Gastroesophageal sphincter (tissue), 4 donors: ENCODE results near the gene OR8B12. TPM values are rescaled to one million over a fixed set of nuclear protein-coding genes. Genes with fewer than 3 reads are reported as not detected.

Source experiments
- ATAC-seq: fragments of 150-250 bp; one replicate; pipeline ENCODE4 v1.9.1; 2016; ENCODE audit warnings: mild to moderate bottlenecking, moderate library complexity
- H3K27ac ChIP-seq, 4 donors: fragments of 200-600 bp; sonication (generic) in 3 of 4; 1 replicate in 3 of 4; 2 replicates in 1 of 4; pipeline ENCODE4 v1.5.1; 2016 to 2019
- H3K27me3 ChIP-seq: fragments of 200-600 bp; sonication (generic); one replicate; pipeline ENCODE4 v1.5.1; 2019
- H3K36me3 ChIP-seq, 2 donors: fragments of 200-600 bp; sonication (generic); one replicate each; pipeline ENCODE4 v1.5.1; 2019; ENCODE audit warnings: control low read depth in 1 of 2
- H3K4me1 ChIP-seq, 3 donors: fragments of 200-600 bp; sonication (generic); 1 replicate in 2 of 3; 2 replicates in 1 of 3; pipeline ENCODE4 v1.5.1; 2016 to 2019; ENCODE audit warnings: control low read depth in 2 of 3
- H3K4me3 ChIP-seq, 2 donors: fragments of 200-600 bp; sonication (generic); one replicate each; pipeline ENCODE4 v1.5.1; 2019; ENCODE audit warnings: mild to moderate bottlenecking in 1 of 2, moderate library complexity in 1 of 2
- H3K9me3 ChIP-seq, 3 donors: fragments of 200-600 bp; sonication (generic); one replicate each; pipeline ENCODE4 v1.5.1; 2017 to 2019; ENCODE audit warnings: control low read depth in 2 of 3
- EP300 ChIP-seq: sonication (generic); formaldehyde crosslinking; IDR thresholded peaks from one replicate; pipeline ENCODE4 v1.6.1; 2017; ENCODE audit warnings: antibody characterized with exemption, mild to moderate bottlenecking
- POLR2A ChIP-seq, 2 donors: fragments of 450-650 bp; IDR thresholded peaks; one replicate each; pipeline ENCODE4 v1.6.1; 2017; ENCODE audit warnings: antibody characterized with exemption in 2 of 2, mild to moderate bottlenecking in 2 of 2, moderate library complexity in 1 of 2
- POLR2AphosphoS5 ChIP-seq: sonication (generic); formaldehyde crosslinking; IDR thresholded peaks from one replicate; pipeline ENCODE4 v1.6.1; 2017; ENCODE audit warnings: antibody characterized with exemption
- WGBS, 2 donors: methylation state at CpG; one replicate each; pipeline ENCODE4 v1.1.5; 2018; ENCODE audit warnings: low coverage in 1 of 2; 5-methylcytosine and 5-hydroxymethylcytosine counted together
- total RNA-seq, 4 donors: library from RNA; depleted of rRNA; stranded (reverse); fragments of >200 nt; gene quantifications; one replicate each; pipeline ENCODE4 v1.1.0, GENCODE V29; 2016
- TF ChIP-seq, protein P1 (sequence below), 4 experiments: fragments of 200-600 bp in 2 of 4; fragments of 450-650 bp in 2 of 4; sonication (generic) in 1 of 4; IDR thresholded peaks; one replicate each; pipeline ENCODE4 v1.5.1; 2017 to 2019; ENCODE audit warnings: antibody characterized with exemption in 4 of 4, mild to moderate bottlenecking in 2 of 4, moderate library complexity in 2 of 4

OR8B12 gene
- total RNA-seq, 4 donors from 2014 or later = not detected

- TF ChIP-seq, protein P1, sequence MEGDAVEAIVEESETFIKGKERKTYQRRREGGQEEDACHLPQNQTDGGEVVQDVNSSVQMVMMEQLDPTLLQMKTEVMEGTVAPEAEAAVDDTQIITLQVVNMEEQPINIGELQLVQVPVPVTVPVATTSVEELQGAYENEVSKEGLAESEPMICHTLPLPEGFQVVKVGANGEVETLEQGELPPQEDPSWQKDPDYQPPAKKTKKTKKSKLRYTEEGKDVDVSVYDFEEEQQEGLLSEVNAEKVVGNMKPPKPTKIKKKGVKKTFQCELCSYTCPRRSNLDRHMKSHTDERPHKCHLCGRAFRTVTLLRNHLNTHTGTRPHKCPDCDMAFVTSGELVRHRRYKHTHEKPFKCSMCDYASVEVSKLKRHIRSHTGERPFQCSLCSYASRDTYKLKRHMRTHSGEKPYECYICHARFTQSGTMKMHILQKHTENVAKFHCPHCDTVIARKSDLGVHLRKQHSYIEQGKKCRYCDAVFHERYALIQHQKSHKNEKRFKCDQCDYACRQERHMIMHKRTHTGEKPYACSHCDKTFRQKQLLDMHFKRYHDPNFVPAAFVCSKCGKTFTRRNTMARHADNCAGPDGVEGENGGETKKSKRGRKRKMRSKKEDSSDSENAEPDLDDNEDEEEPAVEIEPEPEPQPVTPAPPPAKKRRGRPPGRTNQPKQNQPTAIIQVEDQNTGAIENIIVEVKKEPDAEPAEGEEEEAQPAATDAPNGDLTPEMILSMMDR (IDR thresholded peaks at IDR 0.05) = no peak
- no peak for TF ChIP-seq POLR2AphosphoS5
- TF ChIP-seq EP300 = no peak
- TF ChIP-seq POLR2A (IDR thresholded peaks at IDR 0.05) = no peak
- no peak overlapping the region for H3K4me3 ChIP-seq
- 75% methylated on average over 6 of the region's 6 CpGs for WGBS, 2 donors
- H3K27me3 ChIP-seq = no peaks in the 10 kb centered on the region
- H3K27ac ChIP-seq = no peak overlapping the region
- no peaks in the 10 kb centered on the region for H3K36me3 ChIP-seq
- no peak for ATAC-seq
- H3K9me3 ChIP-seq = peaks cover 0 to 6% (median 0%) of the 10 kb centered on the region in 3 donors
- H3K4me1 ChIP-seq = no peaks in the 10 kb centered on the region
Observed at GRCh38 chr11:124551189-124551588, 7.7 kb upstream of the OR8B12 start.

DNA sequence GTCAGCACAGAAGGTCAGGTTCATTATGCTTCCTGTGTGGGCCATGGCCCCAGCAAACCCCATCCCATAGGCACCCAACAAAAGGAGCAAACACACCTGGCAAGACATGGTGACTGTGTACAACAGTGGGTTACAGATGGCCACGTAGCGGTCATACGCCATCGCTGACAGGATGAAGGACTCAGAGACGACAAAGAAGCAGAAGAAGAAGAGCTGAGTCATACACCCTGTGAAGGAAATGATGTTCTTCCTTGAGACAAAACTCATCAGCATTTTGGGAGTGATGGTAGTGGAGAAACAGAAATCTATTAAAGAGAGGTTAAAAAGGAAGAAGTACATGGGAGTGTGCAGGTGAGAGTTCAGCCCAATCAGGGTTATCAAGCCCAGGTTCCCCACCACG, 309 bp downstream of the OR8B12 start:
- no peaks in the 10 kb centered on the region for H3K4me1 ChIP-seq
- no peak overlapping the region for H3K27ac ChIP-seq
- no peaks in the 10 kb centered on the region for H3K36me3 ChIP-seq
- no peaks in the 10 kb centered on the region for H3K9me3 ChIP-seq
- no peak overlapping the region for H3K4me3 ChIP-seq
- no peaks in the 10 kb centered on the region for H3K27me3 ChIP-seq
- TF ChIP-seq POLR2AphosphoS5 (no peak), POLR2A (IDR thresholded peaks at IDR 0.05) (no peak)
- WGBS, 2 donors = 78% methylated on average over 6 of the region's 6 CpGs; no CpG with 5 or more reads in 1 of the 2 donors
- ATAC-seq = no peak

DNA sequence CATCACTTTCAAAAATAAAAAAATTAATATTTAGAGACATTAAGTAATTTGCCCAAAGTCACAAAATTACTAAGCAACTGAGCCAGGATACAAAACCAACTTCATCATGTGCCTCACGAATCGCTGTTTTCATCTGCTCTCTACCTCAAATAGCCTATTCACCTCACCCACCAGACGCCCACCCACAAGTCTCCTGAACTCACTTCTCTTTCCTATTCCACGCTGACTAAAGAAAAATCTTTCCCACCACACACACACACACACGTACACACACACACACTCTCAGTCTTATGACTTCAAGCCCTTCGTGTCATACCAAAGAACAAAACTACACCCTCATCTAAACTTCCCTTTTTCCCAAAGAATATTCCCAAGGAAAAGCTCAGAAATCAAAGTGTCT, 2.2 kb downstream of the OR8B12 start:
- Histone ChIP-seq H3K4me3 (no peak overlapping the region), H3K27ac (no peak overlapping the region), H3K36me3 (no peaks in the 10 kb centered on the region), H3K9me3 (no peaks in the 10 kb centered on the region), H3K4me1 (no peaks in the 10 kb centered on the region), H3K27me3 (no peaks in the 10 kb centered on the region)
- no peak for ATAC-seq
- whole genome bisulfite sequencing, 2 donors = 71 to 79% methylated on average over 6 of the region's 6 CpGs
- no peak for TF ChIP-seq POLR2A (IDR thresholded peaks at IDR 0.05)
- TF ChIP-seq EP300 = no peak
- TF ChIP-seq POLR2AphosphoS5 = no peak
- TF ChIP-seq, protein P1 (IDR thresholded peaks at IDR 0.05) = no peak

DNA sequence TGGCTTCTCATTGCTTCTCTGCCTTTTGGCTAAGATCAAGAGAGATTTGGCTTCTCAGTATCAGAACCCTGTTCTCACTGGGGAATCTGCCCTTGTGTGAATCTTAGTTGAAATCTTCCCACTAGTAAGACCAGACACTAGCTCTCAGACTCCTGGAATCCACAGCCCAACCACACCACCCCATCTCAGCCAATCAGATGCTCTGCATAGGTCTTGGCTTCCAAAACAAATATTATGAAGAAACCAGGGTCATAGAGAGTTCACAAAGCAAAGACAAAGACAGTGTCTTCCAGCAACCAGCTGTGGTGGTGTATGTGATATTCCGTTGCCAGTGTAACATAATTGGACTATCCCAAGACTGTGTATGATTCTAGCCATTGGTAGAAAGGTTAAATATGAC, 5.4 kb downstream of the OR8B12 start:
- Histone ChIP-seq H3K9me3 (no peaks in the 10 kb centered on the region), H3K4me1 (no peaks in the 10 kb centered on the region), H3K27me3 (no peaks in the 10 kb centered on the region), H3K4me3 (no peak overlapping the region), H3K27ac (no peak overlapping the region), H3K36me3 (no peaks in the 10 kb centered on the region)
- peak; percentile 77 for ATAC-seq
- TF ChIP-seq POLR2A (IDR thresholded peaks at IDR 0.05) (no peak), POLR2AphosphoS5 (no peak), EP300 (no peak)
- TF ChIP-seq, protein P1 (IDR thresholded peaks at IDR 0.05) = no peak
- WGBS, 2 donors = 25 to 67% methylated on average over 1 of the region's 1 CpG

DNA sequence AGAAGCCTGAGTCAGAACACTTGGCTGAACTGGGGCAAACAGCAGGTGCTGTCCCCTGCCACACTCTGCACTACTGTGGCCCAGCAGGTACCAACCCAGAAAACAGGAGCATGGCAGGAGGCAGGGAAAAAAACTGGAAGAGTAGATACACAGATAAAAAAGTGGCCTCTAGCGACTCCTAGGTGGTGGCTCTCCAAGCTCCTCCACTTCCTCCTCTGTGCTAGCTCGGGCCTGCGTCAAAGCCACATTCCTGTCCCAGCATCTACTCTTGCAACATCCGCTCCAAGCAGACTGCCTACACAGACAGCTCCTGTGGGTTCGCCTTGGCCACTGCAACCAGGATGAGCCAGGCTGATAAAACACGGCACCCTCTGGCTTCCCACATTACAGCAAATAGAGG, 6.9 kb downstream of the OR8B12 start:
- H3K4me3 ChIP-seq = no peak overlapping the region
- no peaks in the 10 kb centered on the region for H3K27me3 ChIP-seq
- no peaks in the 10 kb centered on the region for H3K9me3 ChIP-seq
- TF ChIP-seq POLR2A (IDR thresholded peaks at IDR 0.05) = no peak
- TF ChIP-seq POLR2AphosphoS5 = no peak
- TF ChIP-seq, protein P1 (IDR thresholded peaks at IDR 0.05) = no peak
- TF ChIP-seq EP300 = no peak
- 14 to 43% methylated on average over 5 to 6 of the region's 6 CpGs for WGBS, 2 donors
- no peaks in the 10 kb centered on the region for H3K36me3 ChIP-seq
- peak; percentile 64 for ATAC-seq
- H3K4me1 ChIP-seq = no peaks in the 10 kb centered on the region
- H3K27ac ChIP-seq = no peak overlapping the region
